ENCODE results near the gene RTN4R. TPM values are rescaled to one million over a fixed set of nuclear protein-coding genes. Genes with fewer than 3 reads are reported as not detected.

The RTN4R gene
- total and polyA plus RNA-seq, 9 of the 15 experiments (the other 6 are each of a cell fraction or from before 2014, with no cell fraction given): 0.04 to 2.8 (median 1.4) TPM; not detected in 3

- TF ChIP-seq CTCFL (IDR thresholded peaks at IDR 0.05; ENCODE audit: borderline replicate concordance, insufficient read depth, low read depth, low read length, poor library complexity, severe bottlenecking): no peak
- no peak for TF ChIP-seq KLF16 (IDR thresholded peaks at IDR 0.05)
- no peak; the same call in 1 of the 2 replicates for TF ChIP-seq NKRF (IDR thresholded peaks at IDR 0.05; ENCODE audit: borderline replicate concordance)
- TF ChIP-seq L3MBTL2 (IDR thresholded peaks at IDR 0.05): no peak
- no peak for TF ChIP-seq ZNF696 (CRISPR knock-in tag; conservative IDR thresholded peaks at IDR 0.05)
- no peak for TF ChIP-seq FOXK2 (conservative IDR thresholded peaks at IDR 0.05 in 1 of 2, IDR thresholded peaks at IDR 0.05 in 1 of 2; ENCODE audit: low read depth in 2 of 2)
- no peak for TF ChIP-seq MBD2 (IDR thresholded peaks at IDR 0.05; ENCODE audit: borderline replicate concordance, low read depth)
- TF ChIP-seq ZNF57 (CRISPR knock-in tag; IDR thresholded peaks at IDR 0.05): no peak
- no peak for TF ChIP-seq SREBF1 (IDR thresholded peaks at IDR 0.05; ENCODE audit: borderline replicate concordance, low read depth, low read length)
- TF ChIP-seq ZEB2 (IDR thresholded peaks at IDR 0.05): peak; percentile 54; the same call in 1 of the 2 replicates
- no peak for TF ChIP-seq ZNF507 (tag; conservative IDR thresholded peaks at IDR 0.05)
- no peak for TF ChIP-seq SP1 (CRISPR knock-in tag; IDR thresholded peaks at IDR 0.05)
- TF ChIP-seq, protein P1, sequence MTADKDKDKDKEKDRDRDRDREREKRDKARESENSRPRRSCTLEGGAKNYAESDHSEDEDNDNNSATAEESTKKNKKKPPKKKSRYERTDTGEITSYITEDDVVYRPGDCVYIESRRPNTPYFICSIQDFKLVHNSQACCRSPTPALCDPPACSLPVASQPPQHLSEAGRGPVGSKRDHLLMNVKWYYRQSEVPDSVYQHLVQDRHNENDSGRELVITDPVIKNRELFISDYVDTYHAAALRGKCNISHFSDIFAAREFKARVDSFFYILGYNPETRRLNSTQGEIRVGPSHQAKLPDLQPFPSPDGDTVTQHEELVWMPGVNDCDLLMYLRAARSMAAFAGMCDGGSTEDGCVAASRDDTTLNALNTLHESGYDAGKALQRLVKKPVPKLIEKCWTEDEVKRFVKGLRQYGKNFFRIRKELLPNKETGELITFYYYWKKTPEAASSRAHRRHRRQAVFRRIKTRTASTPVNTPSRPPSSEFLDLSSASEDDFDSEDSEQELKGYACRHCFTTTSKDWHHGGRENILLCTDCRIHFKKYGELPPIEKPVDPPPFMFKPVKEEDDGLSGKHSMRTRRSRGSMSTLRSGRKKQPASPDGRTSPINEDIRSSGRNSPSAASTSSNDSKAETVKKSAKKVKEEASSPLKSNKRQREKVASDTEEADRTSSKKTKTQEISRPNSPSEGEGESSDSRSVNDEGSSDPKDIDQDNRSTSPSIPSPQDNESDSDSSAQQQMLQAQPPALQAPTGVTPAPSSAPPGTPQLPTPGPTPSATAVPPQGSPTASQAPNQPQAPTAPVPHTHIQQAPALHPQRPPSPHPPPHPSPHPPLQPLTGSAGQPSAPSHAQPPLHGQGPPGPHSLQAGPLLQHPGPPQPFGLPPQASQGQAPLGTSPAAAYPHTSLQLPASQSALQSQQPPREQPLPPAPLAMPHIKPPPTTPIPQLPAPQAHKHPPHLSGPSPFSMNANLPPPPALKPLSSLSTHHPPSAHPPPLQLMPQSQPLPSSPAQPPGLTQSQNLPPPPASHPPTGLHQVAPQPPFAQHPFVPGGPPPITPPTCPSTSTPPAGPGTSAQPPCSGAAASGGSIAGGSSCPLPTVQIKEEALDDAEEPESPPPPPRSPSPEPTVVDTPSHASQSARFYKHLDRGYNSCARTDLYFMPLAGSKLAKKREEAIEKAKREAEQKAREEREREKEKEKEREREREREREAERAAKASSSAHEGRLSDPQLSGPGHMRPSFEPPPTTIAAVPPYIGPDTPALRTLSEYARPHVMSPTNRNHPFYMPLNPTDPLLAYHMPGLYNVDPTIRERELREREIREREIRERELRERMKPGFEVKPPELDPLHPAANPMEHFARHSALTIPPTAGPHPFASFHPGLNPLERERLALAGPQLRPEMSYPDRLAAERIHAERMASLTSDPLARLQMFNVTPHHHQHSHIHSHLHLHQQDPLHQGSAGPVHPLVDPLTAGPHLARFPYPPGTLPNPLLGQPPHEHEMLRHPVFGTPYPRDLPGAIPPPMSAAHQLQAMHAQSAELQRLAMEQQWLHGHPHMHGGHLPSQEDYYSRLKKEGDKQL (CRISPR knock-in tag; IDR thresholded peaks at IDR 0.05; ENCODE audit: borderline replicate concordance): no peak
- TF ChIP-seq, protein P2, sequence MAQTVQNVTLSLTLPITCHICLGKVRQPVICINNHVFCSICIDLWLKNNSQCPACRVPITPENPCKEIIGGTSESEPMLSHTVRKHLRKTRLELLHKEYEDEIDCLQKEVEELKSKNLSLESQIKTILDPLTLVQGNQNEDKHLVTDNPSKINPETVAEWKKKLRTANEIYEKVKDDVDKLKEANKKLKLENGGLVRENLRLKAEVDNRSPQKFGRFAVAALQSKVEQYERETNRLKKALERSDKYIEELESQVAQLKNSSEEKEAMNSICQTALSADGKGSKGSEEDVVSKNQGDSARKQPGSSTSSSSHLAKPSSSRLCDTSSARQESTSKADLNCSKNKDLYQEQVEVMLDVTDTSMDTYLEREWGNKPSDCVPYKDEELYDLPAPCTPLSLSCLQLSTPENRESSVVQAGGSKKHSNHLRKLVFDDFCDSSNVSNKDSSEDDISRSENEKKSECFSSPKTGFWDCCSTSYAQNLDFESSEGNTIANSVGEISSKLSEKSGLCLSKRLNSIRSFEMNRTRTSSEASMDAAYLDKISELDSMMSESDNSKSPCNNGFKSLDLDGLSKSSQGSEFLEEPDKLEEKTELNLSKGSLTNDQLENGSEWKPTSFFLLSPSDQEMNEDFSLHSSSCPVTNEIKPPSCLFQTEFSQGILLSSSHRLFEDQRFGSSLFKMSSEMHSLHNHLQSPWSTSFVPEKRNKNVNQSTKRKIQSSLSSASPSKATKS (CRISPR knock-in tag; IDR thresholded peaks at IDR 0.05): no peak
- TF ChIP-seq HNRNPLL (IDR thresholded peaks at IDR 0.05; ENCODE audit: low read depth, low read length, poor library complexity, severe bottlenecking): no peak
These were observed 16.1 kb downstream of the RTN4R start (continued) for GRCh38 chr22:20251981-20252380.

Data from K562 (cell line).